Immature natural killer cell (primary cell): ENCODE measurements around the gene KPNB1. TPM values are rescaled to one million over a fixed set of nuclear protein-coding genes. Genes with fewer than 3 reads are reported as not detected.

Experiments used
- DNase-seq, 3 donors: peaks; one replicate each; pipeline ENCODE4 v3.0.0; 2022; ENCODE audit warnings: mixed read lengths in 1 of 3
- H3K27ac Mint-ChIP-seq, 6 donors: one replicate each; pipeline ENCODE4 v1.8.0; 2020; ENCODE audit warnings: mixed read lengths in 6 of 6, mild to moderate bottlenecking in 5 of 6, inconsistent platforms in 4 of 6, moderate library complexity in 3 of 6
- H3K27me3 Mint-ChIP-seq, 3 donors: one replicate each; pipeline ENCODE4 v1.8.0; 2020 to 2021; ENCODE audit warnings: low read depth in 3 of 3, mild to moderate bottlenecking in 3 of 3, mixed read lengths in 3 of 3, moderate library complexity in 3 of 3, inconsistent platforms in 1 of 3
- H3K36me3 Mint-ChIP-seq, 3 donors: one replicate each; pipeline ENCODE4 v1.8.0; 2020; ENCODE audit warnings: mixed read lengths in 3 of 3, inconsistent platforms in 2 of 3, mild to moderate bottlenecking in 2 of 3
- H3K4me1 Mint-ChIP-seq, 2 donors: one replicate each; pipeline ENCODE4 v1.8.0; 2020; ENCODE audit warnings: inconsistent platforms in 2 of 2, mild to moderate bottlenecking in 2 of 2, mixed read lengths in 2 of 2, moderate library complexity in 1 of 2
- H3K4me3 Mint-ChIP-seq, 5 donors: one replicate each; pipeline ENCODE4 v1.8.0; 2020; ENCODE audit warnings: mild to moderate bottlenecking in 5 of 5, mixed read lengths in 5 of 5, inconsistent platforms in 3 of 5, moderate library complexity in 3 of 5
- H3K9me3 Mint-ChIP-seq, 6 donors: one replicate each; pipeline ENCODE4 v1.8.0; 2020; ENCODE audit warnings: mild to moderate bottlenecking in 6 of 6, mixed read lengths in 6 of 6, inconsistent platforms in 4 of 6, moderate library complexity in 3 of 6
- polyA plus RNA-seq, 3 donors: library from polyadenylated mRNA; unstranded; fragments of 300-500 nt; fragmentation: Illumina TruSeq; gene quantifications; one replicate each; pipeline ENCODE4 v1.2.3, GENCODE V29; 2021

Gene KPNB1
- polyA plus RNA-seq, 3 donors from 2014 or later: 15.8 to 27.9 (median 17.3) TPM

DNA sequence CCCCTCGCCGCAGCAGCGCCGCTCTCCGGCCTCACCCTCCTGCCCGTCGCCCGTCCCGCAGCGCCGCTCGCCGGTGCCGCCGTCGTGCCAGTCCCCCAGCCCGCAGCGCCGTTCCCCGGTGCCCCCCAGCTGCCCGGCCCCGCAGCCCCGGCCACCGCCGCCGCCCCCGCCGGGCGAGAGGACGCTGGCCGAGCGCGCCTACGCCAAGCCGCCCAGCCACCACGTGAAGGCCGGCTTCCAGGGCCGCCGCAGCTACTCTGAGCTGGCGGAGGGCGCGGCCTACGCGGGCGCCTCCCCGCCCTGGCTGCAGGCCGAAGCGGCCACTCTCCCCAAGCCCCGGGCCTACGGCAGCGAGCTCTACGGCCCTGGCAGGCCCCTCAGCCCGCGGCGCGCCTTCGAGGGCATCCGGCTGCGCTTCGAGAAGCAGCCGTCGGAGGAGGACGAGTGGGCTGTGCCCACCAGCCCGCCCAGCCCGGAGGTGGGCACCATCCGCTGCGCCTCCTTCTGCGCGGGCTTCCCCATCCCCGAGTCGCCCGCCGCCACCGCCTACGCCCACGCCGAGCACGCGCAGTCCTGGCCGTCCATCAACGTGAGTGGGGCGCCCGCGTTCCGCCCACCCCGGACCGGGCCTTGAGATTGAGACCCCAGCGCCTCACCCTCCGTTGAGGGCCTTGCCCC, 59.3 kb downstream of the KPNB1 start:
- Mint-ChIP-seq H3K4me1 (peaks cover 87% of the 10 kb centered on the region in 2 donors), H3K27ac (peak overlapping the region in 1 of 6 donors; percentile 74), H3K36me3 (peaks cover 6 to 13% (median 12%) of the 10 kb centered on the region in 3 donors), H3K27me3 (peaks cover 8 to 26% (median 10%) of the 10 kb centered on the region in 3 donors), H3K4me3 (no peak overlapping the region), H3K9me3 (no peaks in the 10 kb centered on the region)
- DNase-seq: no peak

DNA sequence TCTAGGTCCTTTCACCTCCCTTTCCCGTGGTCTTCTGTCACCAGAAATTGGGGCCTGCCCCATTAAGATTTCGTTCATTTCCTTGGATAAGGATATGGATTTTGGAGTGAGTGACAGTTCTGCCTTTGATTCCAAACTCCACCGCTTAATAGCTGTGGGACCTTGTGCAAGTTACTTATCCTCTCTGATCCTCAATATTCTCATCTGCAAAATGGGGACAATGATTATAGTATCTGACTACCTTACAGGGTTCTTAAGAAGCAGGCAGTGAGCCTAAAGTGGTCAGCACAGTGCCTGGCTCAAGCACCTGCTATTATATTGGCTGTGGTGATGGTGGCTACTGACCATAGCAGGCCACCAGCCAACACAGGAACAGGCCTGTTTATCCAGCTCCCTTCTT, 59.9 kb downstream of the KPNB1 start:
- Mint-ChIP-seq H3K27ac (peak overlapping the region; percentile 36 to 99 (median 54)), H3K36me3 (peaks cover 6 to 13% (median 12%) of the 10 kb centered on the region in 3 donors), H3K4me1 (peaks cover 87% of the 10 kb centered on the region in 2 donors), H3K4me3 (peak overlapping the region in 3 of 5 donors; percentile 6 to 41 (median 30)), H3K27me3 (peaks cover 13 to 25% (median 14%) of the 10 kb centered on the region in 3 donors), H3K9me3 (no peaks in the 10 kb centered on the region)
- DNase-seq: no peak

DNA sequence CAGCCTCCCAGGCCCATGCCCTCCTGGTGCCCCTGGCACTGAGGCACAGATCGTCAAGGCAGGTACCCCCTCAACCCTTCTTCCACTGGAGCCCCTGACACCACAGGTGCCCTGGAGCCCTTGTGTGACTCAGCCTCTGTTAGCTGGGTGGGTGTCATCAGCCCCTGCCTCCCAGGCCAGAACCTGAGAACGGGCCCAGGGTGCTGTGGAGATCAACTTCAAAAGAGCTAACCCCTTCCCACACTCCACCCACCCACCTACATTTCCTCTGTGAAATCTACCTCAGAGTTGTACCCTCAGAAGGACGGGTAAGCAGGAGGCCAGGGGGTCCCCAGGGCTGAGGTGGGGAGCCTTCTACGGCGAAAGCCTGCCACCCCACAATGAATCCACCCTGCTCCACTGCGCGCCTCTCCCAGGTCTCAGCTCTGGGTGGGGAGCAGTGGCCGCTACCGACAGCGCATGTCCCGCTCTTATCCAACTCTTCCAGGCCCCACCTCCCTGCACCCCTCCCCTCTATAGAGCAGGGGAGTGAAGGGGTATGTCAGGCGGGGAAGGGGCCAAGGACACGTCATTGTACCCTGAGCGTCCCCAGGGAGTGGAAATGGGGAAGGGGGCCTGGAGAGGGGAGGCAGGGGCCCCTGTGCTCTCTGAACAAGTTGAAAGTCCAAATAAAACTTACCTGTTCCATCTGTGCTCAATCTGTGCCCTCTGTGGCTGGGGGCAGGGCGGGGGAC, 61.8 kb downstream of the KPNB1 start:
- Mint-ChIP-seq H3K4me1 (peaks cover 87% of the 10 kb centered on the region in 2 donors), H3K9me3 (no peaks in the 10 kb centered on the region), H3K27ac (peak overlapping the region; percentile 93 to 99 (median 97)), H3K4me3 (peak overlapping the region; percentile 60 to 91 (median 75)), H3K27me3 (peaks cover 13 to 20% (median 19%) of the 10 kb centered on the region in 3 donors), H3K36me3 (peaks cover 6 to 13% (median 12%) of the 10 kb centered on the region in 3 donors)
- no peak for DNase-seq

DNA sequence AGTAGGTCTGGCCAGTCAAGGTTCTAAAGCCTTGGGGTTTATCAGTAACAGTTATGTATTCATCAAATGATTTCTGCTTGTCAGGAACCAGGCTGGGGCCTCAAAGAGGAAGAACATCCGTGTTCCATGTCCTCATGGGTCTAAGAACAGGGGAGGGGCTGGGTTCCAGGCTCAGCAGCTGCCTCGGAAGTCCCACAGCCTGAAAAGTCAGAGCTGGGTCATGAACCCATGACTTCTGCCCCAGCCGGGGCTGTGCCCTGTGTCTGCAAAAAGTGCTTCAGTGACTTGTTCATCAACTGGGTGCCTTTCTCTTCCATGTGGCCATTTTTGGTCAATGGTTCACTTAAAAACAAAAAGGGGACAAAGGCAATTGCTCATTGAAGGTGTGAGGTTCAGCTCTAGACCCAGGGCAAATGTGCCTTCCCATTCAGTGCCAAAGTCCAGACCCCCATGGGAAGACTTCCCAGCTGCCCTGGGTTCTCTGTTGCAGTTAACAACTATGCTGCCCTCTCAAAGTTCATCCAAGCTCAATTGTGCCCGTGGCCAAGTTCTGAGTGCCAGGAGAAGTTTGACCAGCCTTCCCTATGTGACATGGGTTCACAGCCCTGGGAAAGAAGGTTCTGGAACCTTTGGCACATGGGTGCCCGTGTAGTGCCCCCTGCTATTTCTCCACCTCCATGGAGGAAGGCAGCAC, 62.8 kb downstream of the KPNB1 start:
- H3K9me3 Mint-ChIP-seq: no peaks in the 10 kb centered on the region
- peaks cover 12 to 19% (median 13%) of the 10 kb centered on the region in 3 donors for H3K27me3 Mint-ChIP-seq
- H3K4me1 Mint-ChIP-seq: peaks cover 87% of the 10 kb centered on the region in 2 donors
- DNase-seq: no peak
- H3K36me3 Mint-ChIP-seq: peaks cover 5 to 13% (median 12%) of the 10 kb centered on the region in 3 donors
- H3K4me3 Mint-ChIP-seq: peak overlapping the region; percentile 75 to 91 (median 84)
- peak overlapping the region; percentile 93 to 99 (median 97) for H3K27ac Mint-ChIP-seq

DNA sequence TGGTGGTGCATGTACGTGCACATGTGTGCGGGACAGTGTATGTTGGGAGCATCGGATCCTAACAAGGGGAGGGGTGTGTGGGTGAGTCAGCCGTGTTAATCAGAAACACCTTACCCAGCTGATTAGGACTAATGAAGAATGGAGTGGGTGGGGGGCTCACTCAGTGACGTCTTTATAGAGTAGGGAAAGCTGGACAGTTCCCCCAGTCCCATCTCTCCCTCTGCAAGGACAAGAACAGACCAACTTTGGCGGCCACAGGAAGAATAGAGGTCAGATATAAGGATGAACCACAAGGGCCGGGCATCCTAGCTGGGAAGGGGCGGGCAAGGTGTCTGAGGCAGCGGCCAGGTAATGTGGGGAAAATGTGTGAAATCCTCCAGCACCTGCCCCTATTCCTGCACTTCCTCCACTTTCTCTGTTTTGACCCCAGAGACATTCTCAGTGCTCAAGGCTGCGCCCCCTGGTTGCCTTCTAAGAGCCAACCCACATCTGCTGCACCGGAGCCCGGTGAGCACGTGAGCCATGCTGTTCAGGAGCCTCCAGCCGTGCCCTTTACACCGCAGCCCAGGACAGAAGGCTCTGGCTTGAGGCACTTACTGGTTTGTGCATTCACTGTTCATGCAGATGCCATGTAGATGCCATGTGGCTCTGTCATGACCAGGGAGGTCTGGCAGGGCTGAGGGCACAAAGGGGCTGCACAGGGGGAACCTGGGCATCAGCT, 64.4 kb downstream of the KPNB1 start:
- peak in 1 of 3 donors; percentile 67 for DNase-seq
- Mint-ChIP-seq H3K27ac (peak overlapping the region; percentile 93 to 99 (median 97)), H3K9me3 (no peaks in the 10 kb centered on the region), H3K4me3 (peak overlapping the region; percentile 75 to 91 (median 84)), H3K27me3 (peaks cover 12 to 24% (median 13%) of the 10 kb centered on the region in 3 donors), H3K4me1 (peaks cover 95 to 98% of the 10 kb centered on the region in 2 donors), H3K36me3 (peaks cover 0 to 13% (median 12%) of the 10 kb centered on the region in 3 donors)

DNA sequence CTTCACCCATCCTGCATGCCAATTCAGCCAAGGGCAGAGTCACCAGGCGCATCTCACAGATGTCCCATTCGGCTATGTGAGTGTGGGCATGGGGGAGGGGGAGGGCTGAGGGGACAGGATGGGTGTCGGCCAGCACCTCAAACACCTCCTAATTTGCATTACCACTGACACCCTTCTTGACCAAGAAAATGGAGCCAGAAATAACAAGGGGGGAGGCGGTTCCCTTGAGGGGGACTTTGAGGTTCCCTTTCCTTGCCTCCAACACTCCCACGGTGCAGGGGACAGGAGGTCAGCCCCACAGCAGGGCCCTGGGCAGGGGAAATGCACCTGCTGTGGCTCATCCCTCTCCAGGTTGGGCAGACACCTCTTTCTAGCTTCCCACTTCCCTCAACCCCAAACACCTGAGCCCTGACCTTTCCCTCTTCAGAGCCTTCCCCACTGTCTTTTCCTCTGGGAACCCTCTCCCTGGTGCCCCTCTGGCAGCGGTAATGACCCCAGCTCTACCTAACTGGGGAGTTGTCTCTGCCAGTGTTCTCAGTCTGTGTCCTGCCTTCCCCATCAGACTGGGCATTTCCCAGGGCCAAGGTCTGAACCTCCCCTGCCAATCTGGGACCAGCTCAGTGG, 65.2 kb downstream of the KPNB1 start:
- peaks cover 12 to 24% (median 13%) of the 10 kb centered on the region in 3 donors for H3K27me3 Mint-ChIP-seq
- peak overlapping the region; percentile 75 to 91 (median 84) for H3K4me3 Mint-ChIP-seq
- peaks cover 98 to 100% of the 10 kb centered on the region in 2 donors for H3K4me1 Mint-ChIP-seq
- H3K36me3 Mint-ChIP-seq: peaks cover 0 to 8% (median 7%) of the 10 kb centered on the region in 3 donors
- no peaks in the 10 kb centered on the region for H3K9me3 Mint-ChIP-seq
- H3K27ac Mint-ChIP-seq: peak overlapping the region; percentile 93 to 99 (median 97)
- peak; percentile 85 to 88 (median 86) for DNase-seq

DNA sequence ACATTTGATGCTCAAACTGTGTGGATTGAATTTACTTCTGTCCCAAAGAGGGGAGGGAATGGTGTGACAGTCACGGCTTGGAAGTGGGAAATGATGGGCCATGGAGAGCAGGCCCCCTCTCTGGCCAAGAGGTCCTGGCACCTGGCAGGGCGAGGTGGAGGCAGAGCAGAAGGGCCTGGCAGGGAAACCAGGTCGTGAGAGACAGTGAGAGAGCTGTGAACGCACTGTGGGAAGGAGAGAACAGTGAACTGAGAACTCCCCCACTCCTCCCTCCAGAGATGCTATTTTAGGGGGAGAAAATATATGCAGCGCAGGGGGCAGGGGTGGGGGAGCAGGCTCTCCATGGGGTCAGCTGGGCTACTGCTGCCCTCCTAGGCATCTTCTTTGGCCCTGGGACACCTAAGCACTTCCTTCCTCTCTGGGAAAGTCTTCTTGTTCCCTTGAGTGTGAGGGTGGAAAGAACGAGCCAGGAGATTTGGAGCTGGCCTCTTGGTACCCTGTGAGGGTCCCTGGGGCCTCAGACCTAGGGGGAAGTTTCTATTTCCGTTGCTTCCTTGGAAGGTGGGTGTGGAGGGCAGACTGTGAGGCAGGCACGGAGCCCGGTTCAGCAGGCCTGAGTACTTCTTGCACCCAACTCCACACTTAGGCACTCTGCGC, 66.1 kb downstream of the KPNB1 start:
- DNase-seq: peak; percentile 50 to 53 (median 52)

DNA sequence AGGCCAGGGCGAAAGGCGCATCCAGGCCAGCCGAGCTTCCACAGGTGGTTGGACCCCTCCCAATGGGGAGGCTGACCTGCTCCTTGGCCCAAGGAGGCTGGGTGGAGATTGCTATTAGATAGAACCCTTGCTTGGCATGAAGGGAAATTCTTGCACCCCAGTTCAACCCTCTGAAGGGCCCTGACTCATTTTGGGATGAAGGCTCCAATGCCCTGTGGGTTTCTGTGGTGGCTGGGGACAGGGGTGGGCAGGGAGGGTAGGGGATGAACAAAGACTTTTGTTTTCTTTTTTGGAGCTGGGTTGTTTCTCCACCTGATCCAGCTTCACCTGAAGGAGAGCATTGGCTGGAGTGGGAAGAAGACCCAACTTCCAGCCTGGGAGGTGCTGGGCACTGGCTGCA, 66.7 kb downstream of the KPNB1 start:
- H3K4me3 Mint-ChIP-seq: peak overlapping the region; percentile 75 to 91 (median 84)
- H3K9me3 Mint-ChIP-seq: no peaks in the 10 kb centered on the region
- peaks cover 0 to 3% (median 0%) of the 10 kb centered on the region in 3 donors for H3K36me3 Mint-ChIP-seq
- peak overlapping the region; percentile 94 to 99 (median 97) for H3K27ac Mint-ChIP-seq
- DNase-seq: no peak
- peaks cover 99 to 100% of the 10 kb centered on the region in 2 donors for H3K4me1 Mint-ChIP-seq
- peaks cover 12 to 24% (median 15%) of the 10 kb centered on the region in 3 donors for H3K27me3 Mint-ChIP-seq

More for the DNA sequence above, 66.1 kb downstream of the KPNB1 start:
- H3K27me3 Mint-ChIP-seq: peaks cover 12 to 24% (median 13%) of the 10 kb centered on the region in 3 donors
- peak overlapping the region; percentile 93 to 99 (median 97) for H3K27ac Mint-ChIP-seq
- H3K4me1 Mint-ChIP-seq: peaks cover 100% of the 10 kb centered on the region in 2 donors
- peak overlapping the region; percentile 75 to 91 (median 84) for H3K4me3 Mint-ChIP-seq
- H3K36me3 Mint-ChIP-seq: peaks cover 0 to 3% (median under 1%) of the 10 kb centered on the region in 3 donors
- H3K9me3 Mint-ChIP-seq: no peaks in the 10 kb centered on the region

DNA sequence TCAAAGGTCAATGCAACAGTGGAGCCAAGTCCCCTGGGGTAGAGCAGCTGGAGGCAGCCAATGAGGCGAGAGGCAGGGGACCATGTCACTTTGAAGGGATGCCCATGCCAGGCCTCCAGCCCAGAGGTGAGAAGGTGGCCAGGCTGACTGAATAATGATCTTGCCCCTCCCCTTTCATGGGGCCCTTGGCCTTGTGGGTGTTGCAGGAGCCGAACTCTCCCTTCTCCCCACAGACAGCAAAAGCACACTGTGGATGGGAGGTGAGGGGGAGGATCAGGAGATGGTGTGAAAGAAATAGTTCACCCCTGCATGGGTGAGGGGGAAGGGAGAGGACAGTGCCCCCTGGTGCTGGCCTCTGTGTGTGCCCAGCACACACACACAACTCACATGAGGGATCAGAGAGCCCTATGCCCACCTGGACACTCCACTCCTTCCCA, 67.6 kb downstream of the KPNB1 start:
- H3K4me3 Mint-ChIP-seq: peak overlapping the region; percentile 75 to 91 (median 82)
- H3K27me3 Mint-ChIP-seq: peaks cover 12 to 24% (median 16%) of the 10 kb centered on the region in 3 donors
- peak overlapping the region; percentile 91 to 99 (median 95) for H3K27ac Mint-ChIP-seq
- H3K4me1 Mint-ChIP-seq: peaks cover 97 to 100% of the 10 kb centered on the region in 2 donors
- DNase-seq: peak in 2 of 3 donors; percentile 69 to 77
- no peaks in the 10 kb centered on the region for H3K36me3 Mint-ChIP-seq
- H3K9me3 Mint-ChIP-seq: no peaks in the 10 kb centered on the region

DNA sequence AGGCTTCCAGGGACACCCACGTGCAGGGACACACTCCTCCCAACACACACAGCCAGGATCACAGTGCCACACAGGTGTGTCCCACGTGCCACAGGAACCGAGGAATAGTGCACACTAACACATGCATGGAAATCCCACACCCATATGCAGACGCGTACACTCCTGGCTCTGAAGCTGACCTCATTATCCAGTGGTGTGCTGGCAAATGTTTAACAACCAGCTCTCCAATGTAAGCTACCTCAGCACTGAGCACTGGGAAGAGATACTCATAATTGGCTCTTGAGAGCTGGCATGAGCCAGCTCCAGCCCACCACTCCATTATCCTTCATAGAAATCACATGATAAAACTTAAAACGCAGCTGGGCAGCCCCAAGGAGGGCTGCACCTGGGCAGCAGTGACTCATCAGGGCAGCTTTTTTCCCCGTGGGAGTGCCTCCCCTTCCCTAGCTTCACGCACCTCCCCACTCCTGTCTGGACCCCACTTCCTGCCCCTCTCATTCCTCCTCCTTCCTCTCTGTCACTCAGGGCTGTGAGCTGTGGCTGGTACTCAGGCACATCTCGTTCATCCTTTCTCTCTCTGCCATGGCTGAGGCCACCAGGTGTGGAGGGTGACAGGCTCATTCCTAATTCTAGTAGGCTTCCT, 68.4 kb downstream of the KPNB1 start:
- peaks cover 92 to 93% of the 10 kb centered on the region in 2 donors for H3K4me1 Mint-ChIP-seq
- DNase-seq: no peak
- H3K9me3 Mint-ChIP-seq: no peaks in the 10 kb centered on the region
- H3K36me3 Mint-ChIP-seq: no peaks in the 10 kb centered on the region
- peak overlapping the region; percentile 91 to 99 (median 95) for H3K27ac Mint-ChIP-seq
- peak overlapping the region; percentile 75 to 91 (median 82) for H3K4me3 Mint-ChIP-seq
- peaks cover 12 to 22% (median 16%) of the 10 kb centered on the region in 3 donors for H3K27me3 Mint-ChIP-seq

DNA sequence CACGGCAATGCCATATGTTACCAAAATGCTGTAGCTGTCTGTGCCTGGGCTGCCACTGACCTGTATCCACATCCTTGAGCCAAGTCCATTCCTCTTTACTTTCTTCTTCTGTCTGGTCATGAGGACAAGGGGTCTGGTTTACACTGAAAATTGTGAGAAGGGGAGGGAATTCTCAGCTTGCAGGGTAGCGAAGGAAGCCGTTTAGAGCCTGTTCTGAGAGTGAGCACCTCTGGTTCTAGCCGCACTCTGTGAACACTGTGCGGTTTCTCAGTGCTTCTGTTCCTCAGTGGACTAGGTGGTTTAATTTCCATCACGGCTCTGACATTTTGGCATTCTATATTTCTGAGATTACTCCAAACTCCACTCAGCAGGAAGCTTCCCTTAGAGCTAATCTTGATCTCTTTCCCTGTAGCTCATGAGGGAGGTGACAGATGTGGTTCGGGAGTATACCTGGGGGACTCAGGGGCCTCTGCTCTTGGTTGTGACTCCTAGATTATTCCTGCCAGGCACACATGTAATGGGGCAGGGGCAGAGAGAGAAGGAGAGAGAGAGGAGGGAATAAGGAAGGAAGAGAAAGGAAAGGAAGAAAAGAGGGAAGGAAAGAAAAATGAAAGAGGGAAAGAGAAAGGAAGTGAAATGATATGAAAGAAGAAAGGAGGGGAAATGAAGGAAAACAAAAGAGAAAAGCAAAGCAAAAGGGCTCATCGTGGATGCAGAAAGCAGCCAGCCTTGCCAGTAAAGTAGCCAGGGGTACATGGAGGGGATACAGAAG, 69.1 kb downstream of the KPNB1 start:
- H3K27me3 Mint-ChIP-seq: peaks cover 12 to 22% (median 16%) of the 10 kb centered on the region in 3 donors
- peak overlapping the region; percentile 75 to 91 (median 82) for H3K4me3 Mint-ChIP-seq
- H3K9me3 Mint-ChIP-seq: no peaks in the 10 kb centered on the region
- peak overlapping the region; percentile 91 to 99 (median 95) for H3K27ac Mint-ChIP-seq
- H3K4me1 Mint-ChIP-seq: peaks cover 86 to 89% of the 10 kb centered on the region in 2 donors
- no peak for DNase-seq
- no peaks in the 10 kb centered on the region for H3K36me3 Mint-ChIP-seq
